ENCODE data around the gene KCNH4. TPM values are rescaled to one million over a fixed set of nuclear protein-coding genes. Genes with fewer than 3 reads are reported as not detected.
"Not testable (repeated sequence)": the region's sequence is repeated elsewhere in the genome, so short reads cannot be mapped to it uniquely, and the experiment has no call there.

Gene KCNH4
- total RNA-seq, 4 donors from 2014 or later = not detected

GRCh38 chr17:42187833-42188232 is 6.9 kb upstream of the KCNH4 start:
- intact Hi-C loops (cut with DNase I; ENCODE audit: low total_unique reads) = no loop called here
- H3K4me3 ChIP-seq = no peak overlapping the region
- DNase-seq = no peak
- H3K27me3 ChIP-seq = no peaks in the 10 kb centered on the region
- no peak overlapping the region for H3K27ac ChIP-seq
- no peaks in the 10 kb centered on the region for H3K9me3 ChIP-seq
- 70 to 81% methylated on average over 2 of the region's 2 CpGs for WGBS, 2 donors (ENCODE audit: low coverage in 1 of 2)
- H3K36me3 ChIP-seq = no peaks in the 10 kb centered on the region
- H3K4me1 ChIP-seq = peaks cover 15 to 24% (median 17%) of the 10 kb centered on the region in 4 donors
- TF ChIP-seq POLR2AphosphoS5 (IDR thresholded peaks at IDR 0.05) = no peak
- TF ChIP-seq POLR2A (IDR thresholded peaks at IDR 0.05) = no peak
- no peak for TF ChIP-seq EP300 (IDR thresholded peaks at IDR 0.05; ENCODE audit: low read depth)
- TF ChIP-seq CTCF (IDR thresholded peaks at IDR 0.05) = no peak
- in situ Hi-C loops (cut with MboI; ENCODE audit: low pct_ligation_motif_present in 1 of 4, low pct_unique_long_range_greater_than_20kb in 1 of 4, low sequenced_read_pairs in 3 of 4) = no loop called here

- H3K27ac ChIP-seq; intact Hi-C loops (cut with DNase I; ENCODE audit: low total_unique reads); in situ Hi-C loops (cut with MboI; ENCODE audit: low pct_ligation_motif_present in 1 of 4, low pct_unique_long_range_greater_than_20kb in 1 of 4, low sequenced_read_pairs in 3 of 4); DNase-seq; H3K36me3 ChIP-seq; H3K9me3 ChIP-seq; H3K4me3 ChIP-seq: not testable (repeated sequence)
- H3K27me3 ChIP-seq = peaks cover 12% of the 10 kb centered on the region
- 81 to 87% methylated on average over 3 to 5 of the region's 5 CpGs for WGBS, 2 donors (ENCODE audit: low coverage in 1 of 2)
- peaks cover 12 to 25% (median 18%) of the 10 kb centered on the region in 4 donors for H3K4me1 ChIP-seq
Observed at GRCh38 chr17:42186191-42186590, 5.2 kb upstream of the KCNH4 start.

GRCh38 chr17:42185621-42185930 is 4.6 kb upstream of the KCNH4 start:
- Histone ChIP-seq H3K36me3 (no peaks in the 10 kb centered on the region), H3K27ac (no peak overlapping the region), H3K27me3 (peaks cover 18% of the 10 kb centered on the region), H3K9me3 (no peaks in the 10 kb centered on the region), H3K4me1 (peaks cover 12 to 31% (median 24%) of the 10 kb centered on the region in 4 donors), H3K4me3 (no peak overlapping the region)
- in situ Hi-C loops (cut with MboI; ENCODE audit: low pct_ligation_motif_present in 1 of 4, low pct_unique_long_range_greater_than_20kb in 1 of 4, low sequenced_read_pairs in 3 of 4) = no loop called here
- intact Hi-C loops (cut with DNase I; ENCODE audit: low total_unique reads) = no loop called here
- WGBS, 2 donors (ENCODE audit: low coverage in 1 of 2) = 82 to 84% methylated on average over 2 to 7 of the region's 7 CpGs
- no peak for DNase-seq
- TF ChIP-seq CTCF (IDR thresholded peaks at IDR 0.05) = no peak
- no peak for TF ChIP-seq POLR2A (IDR thresholded peaks at IDR 0.05)
- TF ChIP-seq POLR2AphosphoS5 (IDR thresholded peaks at IDR 0.05) = no peak

GRCh38 chr17:42184713-42185620 is 4.0 kb upstream of the KCNH4 start, which contains the start of gene HCRT:
HCRT (minus strand) TSS chr17:42185452; CDS start chr17:42185365, 87 bp downstream.
- Histone ChIP-seq H3K4me1 (peaks cover 12 to 36% (median 30%) of the 10 kb centered on the region in 4 donors), H3K36me3 (no peaks in the 10 kb centered on the region), H3K27ac (peak within 1 kb of the TSS; percentile 81 to 86 (median 84)), H3K4me3 (peak within 1 kb of the TSS; percentile 13 to 59 (median 41)), H3K9me3 (no peaks in the 10 kb centered on the region), H3K27me3 (peaks cover 24% of the 10 kb centered on the region)
- intact Hi-C loops (cut with DNase I; ENCODE audit: low total_unique reads) (no loop called here), in situ Hi-C loops (cut with MboI; ENCODE audit: low pct_ligation_motif_present in 1 of 4, low pct_unique_long_range_greater_than_20kb in 1 of 4, low sequenced_read_pairs in 3 of 4) (no loop called here)
- 68% methylated on average over 11 of the region's 11 CpGs; no CpG with 5 or more reads in 1 of the 2 donors for WGBS, 2 donors (ENCODE audit: low coverage in 1 of 2)
- TF ChIP-seq POLR2AphosphoS5 (IDR thresholded peaks at IDR 0.05) = no peak
- DNase-seq = no peak

- H3K27me3 ChIP-seq = peaks cover 31% of the 10 kb centered on the region
- in situ Hi-C loops (cut with MboI; ENCODE audit: low pct_ligation_motif_present in 1 of 4, low pct_unique_long_range_greater_than_20kb in 1 of 4, low sequenced_read_pairs in 3 of 4) = no loop called here
- no peaks in the 10 kb centered on the region for H3K36me3 ChIP-seq
- H3K4me1 ChIP-seq = peaks cover 12 to 36% (median 30%) of the 10 kb centered on the region in 4 donors
- DNase-seq = peak; percentile 83
- 0 to 6% methylated on average over 4 to 38 of the region's 83 CpGs for WGBS, 2 donors (ENCODE audit: low coverage in 1 of 2)
- peak; percentile 68 for TF ChIP-seq POLR2A (IDR thresholded peaks at IDR 0.05)
- peak in 2 of 3 donors; percentile 65 to 66 for TF ChIP-seq POLR2AphosphoS5 (IDR thresholded peaks at IDR 0.05)
- peak; percentile 53 to 87 (median 81) for TF ChIP-seq CTCF (IDR thresholded peaks at IDR 0.05)
- TF ChIP-seq EP300 (IDR thresholded peaks at IDR 0.05; ENCODE audit: low read depth) = no peak
- H3K4me3 ChIP-seq = peak overlapping the region; percentile 25 to 59 (median 41)
- intact Hi-C loops (cut with DNase I; ENCODE audit: low total_unique reads) = no loop called here
- H3K27ac ChIP-seq = peak overlapping the region; percentile 81 to 86 (median 84)
- no peaks in the 10 kb centered on the region for H3K9me3 ChIP-seq
Observed at GRCh38 chr17:42183741-42184711, 3.1 kb upstream of the KCNH4 start.

Data from transverse colon (tissue), 4 donors.